A549 (cell line): ENCODE data around the gene OOSP2. TPM values are rescaled to one million over a fixed set of nuclear protein-coding genes. Genes with fewer than 3 reads are reported as not detected.
"Not testable (repeated sequence)": the region's sequence is repeated elsewhere in the genome, so short reads cannot be mapped to it uniquely, and the experiment has no call there.

Experiments
- ATAC-seq, 2 experiments: fragments of 200-7000 bp in 1 of 2; fragments of >200 bp in 1 of 2; cut with Nextera tagmentation in 1 of 2; cut with Tn5 transposase in 1 of 2; 3 replicates each; pipeline versions ENCODE4 v1.8.0 to v1.9.1; 2018 to 2020; ENCODE audit warnings: mild to moderate bottlenecking in 1 of 2, moderate library complexity in 1 of 2
- CTCF ChIA-PET: fragments of 300-600 bp; sonication (Branson Sonifier 250); formaldehyde crosslinking; extraction: SDS; loops from one replicate; lab custom pipeline; 2021; ENCODE audit warnings: antibody characterized with exemption, inconsistent platforms; lab: Yijun Ruan, JAX
- POLR2A ChIA-PET: fragments of 350-600 bp; formaldehyde crosslinking; extraction: SDS; loops from one replicate; lab custom pipeline; 2021; ENCODE audit warnings: antibody characterized with exemption, inconsistent platforms; lab: Yijun Ruan, JAX
- DNase-seq, 2 experiments: peaks; one replicate each; pipeline versions ENCODE4 v3.0.0 to v3.0.0-alpha.2; 2011 to 2016; ENCODE audit warnings: low read depth in 1 of 2, low spot score in 1 of 2
- FAIRE-seq: peaks from 2 replicates; lab custom pipeline; 2011; peaks lifted over from hg19 to GRCh38; lab: Jason Lieb, UNC
- H3K27ac ChIP-seq, 2 experiments: fragments of >200 bp; sonication (Bioruptor Twin); formaldehyde crosslinking; 3 replicates each; pipeline ENCODE4 v1.5.1; 2016 to 2017
- H3K4me1 ChIP-seq: fragments of >200 bp; sonication (Bioruptor Twin); formaldehyde crosslinking; 3 replicates; pipeline ENCODE4 v1.6.1; 2016
- H3K4me2 ChIP-seq: fragments of >200 bp; sonication (Bioruptor Twin); formaldehyde crosslinking; 3 replicates; pipeline ENCODE4 v1.6.1; 2016
- H3K4me3 ChIP-seq: fragments of >200 bp; sonication (Bioruptor Twin); formaldehyde crosslinking; 3 replicates; pipeline ENCODE4 v1.5.1; 2016
- H3K9me3 ChIP-seq: fragments of >200 bp; sonication (Bioruptor Twin); formaldehyde crosslinking; 3 replicates; pipeline ENCODE4 v1.6.1; 2016
- ATOH8 ChIP-seq: fragments of 250-450 bp; sonication (Bioruptor Pico); IDR thresholded peaks from 2 replicates; pipeline ENCODE4 v1.5.0; 2020; ENCODE audit warnings: low read depth, mild to moderate bottlenecking, moderate library complexity
- BCL3 ChIP-seq: fragments of >200 bp; sonication (Bioruptor Twin); formaldehyde crosslinking; IDR thresholded peaks from 3 replicates; pipeline ENCODE4 v1.6.1; 2016
- CEBPB ChIP-seq, 2 experiments: fragments of >200 bp in 1 of 2; sonication (Bioruptor Twin) in 1 of 2; formaldehyde crosslinking in 1 of 2; IDR thresholded peaks; 2 replicates each; pipeline ENCODE4 v1.6.1; 2012 to 2016
- CHD4 ChIP-seq: fragments of 200-600 bp; sonication (generic); IDR thresholded peaks from 2 replicates; pipeline ENCODE4 v1.6.1; 2016; ENCODE audit warnings: antibody characterized with exemption, mild to moderate bottlenecking, borderline replicate concordance
- HOXB13 ChIP-seq: fragments of 250-450 bp; sonication (Bioruptor Pico); IDR thresholded peaks from 2 replicates; pipeline ENCODE4 v1.5.0; 2020; ENCODE audit warnings: low read depth, mild to moderate bottlenecking, moderate library complexity
- HOXB5 ChIP-seq: fragments of 250-450 bp; sonication (Bioruptor Pico); IDR thresholded peaks from 2 replicates; pipeline ENCODE4 v1.5.0; 2020; ENCODE audit warnings: mild to moderate bottlenecking, moderate library complexity
- MAFK ChIP-seq: fragments of 450-650 bp; IDR thresholded peaks from 2 replicates; pipeline ENCODE4 v1.6.1; 2014; ENCODE audit not compliant: partially characterized antibody
- MYC ChIP-seq: IDR thresholded peaks from 2 replicates; pipeline ENCODE4 v1.6.1; 2012; ENCODE audit warnings: mild to moderate bottlenecking, inconsistent platforms, low read length, improper control_type of control experiment, borderline replicate concordance
- POLR2AphosphoS2 ChIP-seq: conservative IDR thresholded peaks from 2 replicates; pipeline ENCODE4 v1.6.1; 2012; ENCODE audit warnings: low read length, improper control_type of control experiment, inconsistent platforms
- REST ChIP-seq: fragments of 200-600 bp; sonication (generic); IDR thresholded peaks from 2 replicates; pipeline ENCODE4 v1.6.1; 2016; ENCODE audit warnings: antibody characterized with exemption, mild to moderate bottlenecking, moderate library complexity
- RNF2 ChIP-seq: fragments of 200-600 bp; sonication (generic); IDR thresholded peaks from 2 replicates; pipeline ENCODE4 v1.6.1; 2016; ENCODE audit warnings: low read depth, mild to moderate bottlenecking, antibody characterized with exemption, moderate library complexity, borderline replicate concordance
- ZFP36 ChIP-seq: fragments of 450-650 bp; IDR thresholded peaks from 2 replicates; pipeline ENCODE4 v1.6.1; 2014; ENCODE audit warnings: borderline replicate concordance; ENCODE audit not compliant: partially characterized antibody
- ZNF302 ChIP-seq: fragments of 250-450 bp; sonication (Bioruptor Pico); IDR thresholded peaks from 2 replicates; pipeline ENCODE4 v1.9.0; 2021; ENCODE audit warnings: inconsistent platforms, mild to moderate bottlenecking, moderate library complexity
- WGBS: methylation state at CpG from one replicate; pipeline ENCODE4 v1.1.6; 2017; ENCODE audit errors: missing lambda C conversion rate; 5-methylcytosine and 5-hydroxymethylcytosine counted together
- polyA plus RNA-seq, 4 experiments: library from polyadenylated mRNA; depleted of rRNA in 3 of 4; stranded (reverse); fragments of >200 nt; fragmentation: RNase III in 1 of 4; extraction: RNeasy Plus Mini Kit Qiagen cat#74134 plus additional on column Dnase treatment in 1 of 4; gene quantifications; 2 replicates in 3 of 4; 3 replicates in 1 of 4; pipeline ENCODE4 v1.2.3, GENCODE V29; 2011 to 2017
- TF ChIP-seq, protein P1 (sequence below): IDR thresholded peaks from 2 replicates; pipeline ENCODE4 v1.6.1; 2012
- TF ChIP-seq, protein P2 (sequence below): fragments of 250-450 bp; sonication (Bioruptor Pico); IDR thresholded peaks from 2 replicates; pipeline ENCODE4 v1.5.0; 2021; ENCODE audit warnings: mild to moderate bottlenecking, moderate library complexity, borderline replicate concordance

The OOSP2 gene
- polyA plus RNA-seq, 2 of the 4 experiments (the other 2 are of a cell fraction) = not detected

DNA sequence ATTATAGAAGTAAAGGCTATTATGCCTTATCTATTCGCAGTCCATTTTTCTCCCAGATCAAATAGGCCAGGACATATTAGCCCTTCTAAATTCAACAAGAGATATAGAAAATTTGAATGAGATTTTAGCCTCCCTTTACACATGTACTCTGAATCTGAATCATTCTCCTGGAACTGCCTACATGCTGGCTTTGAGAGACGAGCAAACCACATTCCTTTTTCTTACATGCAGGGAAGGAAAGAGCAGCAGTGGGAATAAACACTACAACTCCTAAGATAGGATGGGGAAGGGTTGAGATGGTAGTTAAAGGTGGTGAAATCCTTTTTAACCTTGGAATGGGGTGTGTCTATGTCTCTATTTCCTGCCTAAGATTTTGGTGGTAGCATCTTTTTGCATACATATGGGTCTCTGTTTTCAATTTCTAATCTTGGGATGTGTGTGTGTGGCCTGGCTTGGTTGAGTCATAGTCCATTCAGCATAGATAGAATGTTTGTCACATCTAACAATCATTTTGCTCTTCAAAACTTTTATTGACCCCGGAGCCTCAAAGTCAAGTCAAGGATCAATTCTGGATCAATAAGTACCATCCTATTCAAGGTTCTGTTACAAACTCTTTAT, 11.1 kb upstream of the OOSP2 start:
- no peak overlapping the region for H3K27ac ChIP-seq
- no peaks in the 10 kb centered on the region for H3K9me3 ChIP-seq
- POLR2A ChIA-PET = no interaction called here
- no peak overlapping the region for H3K4me3 ChIP-seq
- DNase-seq (no peak), FAIRE-seq (no peak), ATAC-seq (no peak)
- CTCF ChIA-PET = no interaction called here
- no peak overlapping the region for H3K4me2 ChIP-seq
- TF ChIP-seq CHD4 = no peak
- TF ChIP-seq, protein P1, sequence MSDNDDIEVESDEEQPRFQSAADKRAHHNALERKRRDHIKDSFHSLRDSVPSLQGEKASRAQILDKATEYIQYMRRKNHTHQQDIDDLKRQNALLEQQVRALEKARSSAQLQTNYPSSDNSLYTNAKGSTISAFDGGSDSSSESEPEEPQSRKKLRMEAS = no peak
- TF ChIP-seq, protein P2, sequence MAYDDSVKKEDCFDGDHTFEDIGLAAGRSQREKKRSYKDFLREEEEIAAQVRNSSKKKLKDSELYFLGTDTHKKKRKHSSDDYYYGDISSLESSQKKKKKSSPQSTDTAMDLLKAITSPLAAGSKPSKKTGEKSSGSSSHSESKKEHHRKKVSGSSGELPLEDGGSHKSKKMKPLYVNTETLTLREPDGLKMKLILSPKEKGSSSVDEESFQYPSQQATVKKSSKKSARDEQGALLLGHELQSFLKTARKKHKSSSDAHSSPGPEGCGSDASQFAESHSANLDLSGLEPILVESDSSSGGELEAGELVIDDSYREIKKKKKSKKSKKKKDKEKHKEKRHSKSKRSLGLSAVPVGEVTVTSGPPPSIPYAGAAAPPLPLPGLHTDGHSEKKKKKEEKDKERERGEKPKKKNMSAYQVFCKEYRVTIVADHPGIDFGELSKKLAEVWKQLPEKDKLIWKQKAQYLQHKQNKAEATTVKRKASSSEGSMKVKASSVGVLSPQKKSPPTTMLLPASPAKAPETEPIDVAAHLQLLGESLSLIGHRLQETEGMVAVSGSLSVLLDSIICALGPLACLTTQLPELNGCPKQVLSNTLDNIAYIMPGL (CRISPR knock-in tag) = no peak
- TF ChIP-seq ZNF302 (CRISPR knock-in tag) = no peak
- TF ChIP-seq ATOH8 (CRISPR knock-in tag) = no peak
- no peak for TF ChIP-seq MAFK
- no peak for TF ChIP-seq HOXB13
- no peak for TF ChIP-seq REST
- 9% methylated on average over 3 of the region's 3 CpGs for WGBS
- no peaks in the 10 kb centered on the region for H3K4me1 ChIP-seq

DNA sequence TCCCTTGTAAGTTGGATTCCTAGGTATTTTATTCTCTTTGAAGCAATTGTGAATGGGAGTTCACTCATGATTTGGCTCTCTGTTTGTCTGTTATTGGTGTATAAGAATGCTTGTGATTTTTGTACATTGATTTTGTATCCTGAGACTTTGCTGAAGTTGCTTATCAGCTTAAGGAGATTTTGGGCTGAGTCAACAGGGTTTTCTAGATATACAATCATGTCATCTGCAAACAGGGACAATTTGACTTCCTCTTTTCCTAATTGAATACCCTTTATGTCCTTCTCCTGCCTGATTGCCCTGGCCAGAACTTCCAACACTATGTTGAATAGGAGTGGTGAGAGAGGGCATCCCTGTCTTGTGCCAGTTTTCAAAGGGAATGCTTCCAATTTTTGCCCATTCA, 10.2 kb downstream of the OOSP2 start:
- POLR2A ChIA-PET, H3K4me3 ChIP-seq, FAIRE-seq, CTCF ChIA-PET, ATAC-seq, DNase-seq, H3K27ac ChIP-seq, H3K4me2 ChIP-seq, H3K4me1 ChIP-seq, H3K9me3 ChIP-seq: not testable (repeated sequence)

- 48% methylated on average over 3 of the region's 3 CpGs for WGBS
- CTCF ChIA-PET, DNase-seq, H3K27ac ChIP-seq, H3K9me3 ChIP-seq, POLR2A ChIA-PET, FAIRE-seq, ATAC-seq, H3K4me1 ChIP-seq, H3K4me3 ChIP-seq, H3K4me2 ChIP-seq: not testable (repeated sequence)
These were observed 10.6 kb downstream of the OOSP2 start for GRCh38 chr11:60050839-60051238.

DNA sequence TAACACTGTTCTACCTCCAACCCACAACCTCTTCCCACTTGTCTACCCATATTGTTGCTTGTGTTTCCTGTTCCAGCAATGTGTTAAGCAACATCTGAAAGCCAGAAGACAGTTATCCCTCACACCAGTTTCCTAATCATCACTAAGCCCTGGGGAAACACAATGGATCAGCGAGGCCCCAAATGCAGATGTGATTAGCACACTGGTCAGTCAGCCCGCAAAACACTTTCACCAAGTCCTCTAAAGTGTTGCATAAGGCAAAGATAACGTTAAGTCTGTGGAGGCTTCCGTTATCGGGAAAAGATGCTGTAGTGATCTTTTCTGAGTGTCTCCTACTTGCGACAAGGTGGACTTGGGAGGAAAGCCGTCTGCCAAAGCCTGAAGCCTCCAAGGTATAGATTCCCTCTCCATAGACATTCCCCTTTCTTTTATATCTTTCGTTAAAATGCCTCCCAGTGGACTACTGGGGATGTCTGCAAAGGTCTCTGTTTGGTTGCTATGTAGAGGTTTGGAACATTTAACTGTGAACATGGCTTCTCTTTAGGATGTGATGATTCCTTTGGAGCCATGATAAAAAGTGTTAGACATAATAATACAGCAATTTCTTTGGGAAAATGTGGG, 16.2 kb downstream of the OOSP2 start, which contains the start of gene MS4A3:
Gene MS4A3, plus strand, starts transcription at position 317 of the 621 bp plus-strand sequence. CDS start 4,496 bp downstream, outside the sequence.
- POLR2A ChIA-PET = no interaction called here
- no peak for FAIRE-seq
- Histone ChIP-seq H3K4me3 (no peak within 1 kb of the TSS), H3K4me1 (no peaks in the 10 kb centered on the region), H3K9me3 (no peaks in the 10 kb centered on the region), H3K4me2 (no peak within 1 kb of the TSS)
- no peak for DNase-seq
- peak in 1 of 2 experiments; percentile 50; a peak in 1 of 6 replicates for ATAC-seq
- WGBS = 26% methylated on average over 8 of the region's 8 CpGs
- no peak for TF ChIP-seq RNF2
- TF ChIP-seq HOXB5 (CRISPR knock-in tag) = no peak
- no peak for TF ChIP-seq CEBPB (IDR thresholded peaks at IDR 0.05)
- TF ChIP-seq MYC = no peak
- TF ChIP-seq ZFP36 = no peak
- no peak for TF ChIP-seq BCL3
- no peak for TF ChIP-seq POLR2AphosphoS2
- TF ChIP-seq REST = no peak
- TF ChIP-seq, all 56 proteins: peak for 0
- H3K27ac ChIP-seq = no peak within 1 kb of the TSS
- CTCF ChIA-PET = no interaction called here
